22Rv1 (cell line): ENCODE data around the gene SPC24.
"Not testable (repeated sequence)": the region's sequence is repeated elsewhere in the genome, so short reads cannot be mapped to it uniquely, and the experiment has no call there.

Experiments used
- H3K27ac ChIP-seq: fragments of 450-650 bp; 2 replicates; pipeline ENCODE4 v1.5.1; 2017
- CTCF ChIP-seq: fragments of 450-650 bp; IDR thresholded peaks from 2 replicates; pipeline ENCODE4 v1.5.1; 2017; ENCODE audit warnings: mild to moderate bottlenecking
- ZFX ChIP-seq: fragments of 450-650 bp; IDR thresholded peaks from 2 replicates; pipeline ENCODE4 v1.6.1; 2017; ENCODE audit warnings: antibody characterized with exemption, borderline replicate concordance

The SPC24 gene

GRCh38 chr19:11136400-11137101 lies 19.0 kb downstream of the SPC24 start:
- TF ChIP-seq ZFX: no peak
- TF ChIP-seq CTCF: no peak

GRCh38 chr19:11131471-11131870 lies 24.1 kb downstream of the SPC24 start:
- no peak for TF ChIP-seq ZFX
- H3K27ac ChIP-seq: peak overlapping the region; percentile 45; the same call in 1 of the 2 replicates

More at GRCh38 chr19:11136400-11137101, 19.0 kb downstream of the SPC24 start:
- peak overlapping the region; percentile 61; the same call in 1 of the 2 replicates for H3K27ac ChIP-seq

- no peak for TF ChIP-seq ZFX
- peak; percentile 84 for TF ChIP-seq CTCF
- peak overlapping the region; percentile 45 for H3K27ac ChIP-seq
These were observed 24.6 kb downstream of the SPC24 start for GRCh38 chr19:11130824-11131455.

GRCh38 chr19:11127905-11128304 lies 27.7 kb downstream of the SPC24 start:
- TF ChIP-seq CTCF (no peak), ZFX (no peak)
- H3K27ac ChIP-seq: peak overlapping the region; percentile 8; the same call in 1 of the 2 replicates

GRCh38 chr19:11125994-11126685 lies 29.4 kb downstream of the SPC24 start:
- H3K27ac ChIP-seq: 0 out of 2 replicates have a peak overlapping the region, but pooled peaks have one; percentile 12
- TF ChIP-seq ZFX (no peak), CTCF (peak; percentile 92)

GRCh38 chr19:11124157-11124556 lies 31.4 kb downstream of the SPC24 start:
- H3K27ac ChIP-seq: not testable (repeated sequence)

- H3K27ac ChIP-seq: no peak overlapping the region
- TF ChIP-seq CTCF: no peak
- no peak for TF ChIP-seq ZFX
These were observed 32.5 kb downstream of the SPC24 start for GRCh38 chr19:11123114-11123513.

GRCh38 chr19:11121963-11122362 lies 33.6 kb downstream of the SPC24 start:
- not testable (repeated sequence) for H3K27ac ChIP-seq

- TF ChIP-seq ZFX (no peak), CTCF (no peak)
- H3K27ac ChIP-seq: no peak overlapping the region
These were observed 39.1 kb downstream of the SPC24 start for GRCh38 chr19:11116507-11116906.
